Lung (tissue), 13 donors: ENCODE measurements around the gene RPL35. TPM values are rescaled to one million over a fixed set of nuclear protein-coding genes. Genes with fewer than 3 reads are reported as not detected.

Source experiments
- ATAC-seq: fragments of 200-7000 bp; cut with Tn5 transposase; one replicate; pipeline ENCODE4 v1.9.1; 2020; ENCODE audit warnings: moderate number of reproducible peaks; ENCODE audit not compliant: insufficient read depth, low FRiP score
- DNase-seq, 3 donors: peaks; one replicate each; pipeline ENCODE4 v3.0.0-alpha.2; 2013 to 2017
- H3K27ac ChIP-seq, 2 donors: one replicate each; pipeline ENCODE4 v1.5.1; 2013; ENCODE audit warnings: mild to moderate bottlenecking in 2 of 2, moderate library complexity in 2 of 2, control low read depth in 1 of 2, inconsistent platforms in 1 of 2, low read depth in 1 of 2, low read length in 1 of 2
- H3K27me3 ChIP-seq, 3 donors: one replicate each; pipeline ENCODE4 v1.5.1; 2013; ENCODE audit warnings: low read length in 2 of 3; ENCODE audit not compliant: control insufficient read depth in 3 of 3, insufficient read depth in 3 of 3
- H3K36me3 ChIP-seq, 4 donors: one replicate each; pipeline ENCODE4 v1.5.1; 2013; ENCODE audit warnings: low read length in 4 of 4, mild to moderate bottlenecking in 1 of 4, moderate library complexity in 1 of 4; ENCODE audit not compliant: control insufficient read depth in 4 of 4, insufficient read depth in 4 of 4
- H3K4me1 ChIP-seq, 5 donors: one replicate each; pipeline ENCODE4 v1.5.1; 2013; ENCODE audit warnings: low read length in 5 of 5, mild to moderate bottlenecking in 2 of 5, moderate library complexity in 1 of 5; ENCODE audit not compliant: control insufficient read depth in 5 of 5, insufficient read depth in 5 of 5
- H3K4me3 ChIP-seq: one replicate; pipeline ENCODE4 v1.5.1; 2013; ENCODE audit warnings: mild to moderate bottlenecking, control low read depth, moderate library complexity
- H3K9ac ChIP-seq, 2 donors: one replicate each; pipeline ENCODE4 v1.5.1; 2013; ENCODE audit warnings: low read length in 2 of 2, control low read depth in 1 of 2; ENCODE audit not compliant: insufficient read depth in 1 of 2
- H3K9me3 ChIP-seq, 4 donors: one replicate each; pipeline ENCODE4 v1.5.1; 2013; ENCODE audit warnings: low read length in 3 of 4, mild to moderate bottlenecking in 1 of 4, moderate library complexity in 1 of 4; ENCODE audit not compliant: control insufficient read depth in 4 of 4, insufficient read depth in 3 of 4
- CTCF ChIP-seq: IDR thresholded peaks from 2 replicates; pipeline ENCODE4 v1.5.1; 2012; ENCODE audit warnings: mild to moderate bottlenecking; ENCODE audit errors: control extremely low read depth, extremely low read depth
- WGBS, 2 donors: extraction: QIAGEN DNeasy Blood & Tissue Kit; methylation state at CpG; one replicate each; pipeline ENCODE4 v1.1.7; 2013; 5-methylcytosine and 5-hydroxymethylcytosine counted together
- polyA plus RNA-seq, 2 donors: library from polyadenylated mRNA; stranded (reverse); fragments of 200-250 nt; gene quantifications; one replicate each; pipeline ENCODE4 v1.2.1, GENCODE V29; 2013
- small RNA-seq: library from RNA; depleted of rRNA; stranded (forward); fragments of <200 nt; gene quantifications from one replicate; pipeline ENCODE3, GENCODE V24; 2014; ENCODE audit warnings: low replicate concordance
- total RNA-seq, 2 donors: library from RNA; depleted of rRNA in 1 of 2; stranded (reverse); fragments of >200 nt in 1 of 2; gene quantifications; one replicate each; pipeline ENCODE4 v1.2.1, GENCODE V29; 2014 to 2021
- donor health status: control.
- donor health status: control.
- donor health status: Bipolar disorder and iron deficiency.
- donor health status: healthy.
- donor health status: DM: yes; HTN: yes; CAD: no.

RPL35 gene
- total and polyA plus RNA-seq, 4 donors, result 758 to 5,305 (median 1,775) TPM

- Histone ChIP-seq H3K27ac (no peak overlapping the region), H3K36me3 (peaks cover 0 to 13% (median 4%) of the 10 kb centered on the region in 4 donors), H3K4me1 (peaks cover 0 to 19% (median 12%) of the 10 kb centered on the region in 5 donors), H3K27me3 (no peaks in the 10 kb centered on the region), H3K9me3 (no peaks in the 10 kb centered on the region), H3K9ac (no peak overlapping the region), H3K4me3 (no peak overlapping the region)
- no peak for DNase-seq
- no peak for TF ChIP-seq CTCF
- no peak for ATAC-seq
- 91 to 96% methylated on average over 12 of the region's 12 CpGs for WGBS, 2 donors
Observed at GRCh38 chr9:124808246-124808956, 53.4 kb downstream of the RPL35 start.

Small RNA genes within 50 kb of the gene (small RNA-seq; reads per million reads assigned to genes)
- gene RNU4-82P, result not detected

Other genes starting within 250 kb of the RPL35 start
- 1 to 10 TPM; 3.4 to 4.0 TPM for gene NR6A1, start 90.6 kb downstream of the RPL35 start, total RNA-seq
- gene NR6A1, start 90.6 kb downstream of the RPL35 start, polyA plus RNA-seq, result 1 to 10 TPM in 1 of 2 donors, under 1 TPM in 1; 0.94 to 1.5 TPM
- gene OLFML2A, start 84.8 kb downstream of the RPL35 start, total RNA-seq, result 10 to 100 TPM; 12.5 to 56.7 TPM
- 1 to 10 TPM; 2.0 to 2.6 TPM for gene OLFML2A, start 84.8 kb downstream of the RPL35 start, polyA plus RNA-seq
- gene WDR38, start 8.5 kb downstream of the RPL35 start, total RNA-seq, result 10 to 100 TPM; 11.4 to 28.9 TPM
- gene WDR38, start 8.5 kb downstream of the RPL35 start, polyA plus RNA-seq, result 10 to 100 TPM in 1 of 2 donors, 1 to 10 TPM in 1; 6.0 to 12.8 TPM
- gene ARPC5L, start 173 bp upstream of the RPL35 start, total RNA-seq, result 10 to 100 TPM; 27.6 to 48.5 TPM
- gene ARPC5L, start 173 bp upstream of the RPL35 start, polyA plus RNA-seq, result 10 to 100 TPM; 46.9 to 64.6 TPM
- gene GOLGA1, start 79.1 kb upstream of the RPL35 start, total RNA-seq, result 10 to 100 TPM; 15.2 to 20.4 TPM
- gene GOLGA1, start 79.1 kb upstream of the RPL35 start, polyA plus RNA-seq, result 1 to 10 TPM; 6.2 to 9.3 TPM